Measurements from ENCODE around the gene COL18A1.
"Not testable (repeated sequence)": the region's sequence is repeated elsewhere in the genome, so short reads cannot be mapped to it uniquely, and the experiment has no call there.

COL18A1 gene

DNA sequence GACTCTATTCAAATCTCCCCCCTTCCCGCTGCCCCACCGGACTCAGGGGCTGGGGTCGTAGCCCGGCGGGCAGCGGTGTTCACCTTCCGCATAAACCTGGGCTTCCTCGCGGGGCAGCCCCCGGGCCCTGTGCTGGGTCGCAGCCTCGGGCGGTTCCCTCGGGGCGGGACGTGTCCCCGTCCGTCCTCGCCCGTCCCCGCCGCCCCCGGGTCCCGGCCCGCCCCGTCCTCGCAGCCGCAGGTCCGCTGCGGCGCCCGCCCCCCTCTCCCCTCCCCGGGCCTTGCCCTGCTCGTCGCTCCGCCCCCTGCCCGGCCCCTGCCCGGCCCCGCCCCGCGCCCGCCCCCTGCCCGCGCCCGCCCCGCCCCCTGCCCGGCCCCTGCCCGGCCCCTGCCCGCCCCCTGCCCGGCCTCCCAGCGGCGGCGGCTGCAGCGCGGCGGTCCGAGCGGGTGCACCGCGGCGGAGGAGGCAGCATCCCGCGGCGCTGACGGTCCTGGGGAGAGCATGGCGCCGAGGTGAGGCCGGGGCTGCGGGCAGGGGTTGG, at the start of gene COL18A1:
Gene COL18A1 (plus strand): TSS at position 436 of the 541 bp plus-strand sequence. CDS start 66 bp downstream, at position 502.
- peak; percentile 63 for DNase-seq (ENCODE audit: low spot score)

DNA sequence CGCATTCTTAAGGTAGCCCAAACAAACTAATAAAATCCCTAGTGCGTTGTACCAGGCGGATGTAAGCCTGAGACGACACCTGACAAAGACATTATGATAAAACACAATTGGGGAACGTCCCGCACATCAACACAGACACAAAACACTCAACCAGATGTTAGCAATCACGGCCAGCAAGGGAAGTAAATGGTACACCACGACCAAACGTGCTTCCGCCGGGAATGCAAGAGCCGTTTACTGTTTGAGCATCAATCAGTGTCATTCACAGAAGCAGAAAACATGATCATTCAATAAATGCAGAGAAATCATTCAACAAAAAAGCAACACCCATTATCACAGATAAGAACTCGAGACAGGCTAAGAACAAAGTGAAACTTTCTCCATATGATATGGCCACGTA, 49.4 kb upstream of the COL18A1 start:
- DNase-seq (ENCODE audit: low spot score), result no peak

DNA sequence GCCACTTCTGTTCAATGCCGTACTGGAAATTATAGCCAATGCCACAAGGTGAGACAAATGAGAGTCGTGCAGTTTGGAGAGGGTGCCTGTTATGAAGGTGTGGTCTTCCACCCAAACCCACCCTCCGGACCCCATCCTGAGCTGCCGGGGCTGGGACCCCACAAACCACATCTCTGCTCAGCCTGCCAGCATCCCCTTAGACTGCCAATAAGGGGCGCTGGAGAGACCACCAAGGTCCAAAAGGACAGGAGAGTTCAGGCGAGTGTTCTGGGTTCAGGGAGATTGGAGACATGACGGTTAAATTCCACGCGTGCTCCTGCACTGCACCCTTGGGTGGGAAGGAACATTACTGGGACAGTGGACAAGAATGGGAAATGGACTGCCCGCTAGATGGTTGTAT, 48.7 kb upstream of the COL18A1 start:
- DNase-seq (ENCODE audit: low spot score), result no peak

DNA sequence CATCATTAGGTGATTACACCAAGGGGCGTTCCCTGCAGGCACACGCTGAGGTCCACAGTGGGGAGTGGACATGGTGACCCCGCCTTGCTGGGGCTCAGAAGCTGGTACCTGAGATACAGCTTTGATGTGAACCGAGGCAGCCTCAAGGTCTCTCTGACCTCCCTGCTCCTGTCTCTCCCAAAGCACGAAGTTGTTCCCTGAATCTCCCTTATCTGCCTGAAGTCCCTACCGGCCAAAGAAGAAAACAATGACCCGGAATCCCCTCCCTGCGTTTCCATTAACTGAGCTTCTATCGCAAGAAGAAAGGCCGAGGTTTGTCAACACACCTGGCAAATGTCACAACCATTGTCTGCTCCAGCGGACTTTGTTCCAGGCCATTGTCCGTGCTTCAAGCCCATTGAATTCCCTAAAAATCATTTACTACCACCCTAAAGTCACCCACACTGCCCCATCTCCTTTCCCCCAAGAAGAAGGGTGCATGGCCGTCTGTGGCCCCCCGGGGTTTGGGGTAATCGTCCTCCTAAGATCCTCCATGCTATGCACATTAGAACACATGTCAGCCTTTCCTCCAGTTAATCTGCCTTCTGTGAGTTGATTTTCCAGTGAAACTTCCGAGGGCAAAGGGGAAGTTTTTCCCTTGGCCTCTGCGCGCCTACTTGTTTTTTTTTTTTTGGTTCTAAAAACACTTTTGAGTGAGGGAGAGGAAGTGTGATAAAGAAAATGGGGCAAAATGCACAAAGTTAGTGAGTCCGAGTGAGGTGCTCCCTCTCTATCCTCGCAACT, 48.1 kb upstream of the COL18A1 start:
- no peak for DNase-seq (ENCODE audit: low spot score)

DNA sequence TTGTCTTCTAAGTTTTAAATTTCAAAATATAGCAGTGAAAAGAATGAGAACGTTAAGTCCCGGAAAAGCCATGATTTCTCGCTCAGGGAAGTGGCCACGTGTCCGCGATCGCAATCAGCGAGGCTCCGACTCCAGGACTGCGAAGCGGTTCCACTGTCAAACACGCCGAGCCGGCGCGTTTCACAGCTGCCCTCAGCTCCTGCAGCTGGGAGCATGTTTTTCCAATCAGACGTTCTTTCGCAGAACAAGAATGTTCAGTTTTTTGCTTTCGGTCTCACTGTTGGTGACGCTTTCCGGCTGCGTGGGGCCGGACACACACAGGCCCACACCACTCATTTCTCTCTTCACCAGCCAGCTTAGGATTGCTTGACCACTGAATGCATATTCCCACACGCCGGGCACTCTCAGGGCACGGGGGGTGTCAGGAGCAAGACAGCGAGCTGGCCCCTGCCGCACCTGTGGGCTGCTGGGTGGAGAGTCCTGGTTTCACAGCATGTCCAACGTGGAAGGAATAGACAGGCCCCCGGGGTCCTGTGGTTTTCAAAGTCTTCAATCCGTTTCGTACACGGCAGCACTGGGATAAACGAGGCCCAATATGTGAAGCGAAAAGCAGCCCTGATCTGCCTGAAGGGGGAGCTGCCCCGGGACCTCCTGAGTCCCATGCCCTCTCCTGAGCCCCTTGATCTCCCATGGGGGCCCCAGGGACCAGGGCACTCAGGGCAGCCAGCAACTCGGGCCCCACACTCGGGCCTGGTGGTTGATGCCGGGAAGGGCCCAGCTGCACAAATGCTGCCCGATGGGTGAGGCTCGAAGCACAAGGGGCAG, 47.3 kb upstream of the COL18A1 start:
- DNase-seq (ENCODE audit: low spot score), result no peak

DNA sequence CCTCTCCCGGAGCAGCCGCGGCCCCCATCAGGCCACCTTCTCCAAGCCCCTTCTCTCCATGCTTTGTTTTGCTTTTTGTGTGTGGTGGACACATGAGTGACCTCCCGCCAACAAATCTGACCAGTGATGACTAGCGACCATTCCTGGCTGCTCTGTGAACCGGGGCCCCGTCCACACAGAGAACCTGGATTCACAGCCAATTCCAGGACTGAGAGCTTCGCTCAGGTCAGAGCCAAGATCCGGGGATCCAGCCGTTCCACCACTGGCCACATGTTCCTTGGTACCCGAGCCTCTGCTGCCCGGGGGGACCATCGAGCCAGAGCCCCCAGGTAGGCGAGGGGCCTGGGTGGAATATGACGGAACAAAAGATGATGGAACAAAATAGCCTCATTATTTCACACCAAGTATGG, 46.7 kb upstream of the COL18A1 start:
- DNase-seq (ENCODE audit: low spot score), result no peak

DNA sequence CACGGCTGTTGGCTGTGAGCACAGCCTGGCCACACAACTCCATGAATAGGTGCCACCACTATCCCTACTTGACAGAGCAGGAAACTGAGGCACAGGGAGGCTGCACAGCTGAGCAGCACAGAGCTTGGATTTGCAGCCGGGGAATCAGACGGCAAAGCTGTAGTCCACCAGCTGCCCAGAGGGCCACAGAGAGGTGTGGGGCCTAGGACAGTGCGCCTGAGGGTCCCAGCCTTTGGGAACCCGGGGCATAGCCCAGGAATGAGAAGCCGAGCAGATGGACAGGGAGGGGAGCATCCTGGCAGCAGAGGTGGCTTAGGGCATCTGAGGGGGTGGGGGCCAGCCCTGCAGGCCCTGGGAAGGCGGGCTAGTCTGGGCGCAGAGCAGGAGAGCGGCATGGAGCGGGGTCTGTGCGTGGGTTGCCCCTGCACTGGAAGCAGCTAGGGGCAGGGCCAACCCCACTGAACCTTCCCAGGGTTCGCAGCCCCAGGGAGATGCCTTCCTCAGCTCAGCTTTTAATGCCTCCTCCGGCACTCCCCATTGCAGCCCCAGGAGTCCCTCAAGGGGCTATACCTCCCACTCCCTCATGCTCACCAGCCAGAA, 46.2 kb upstream of the COL18A1 start:
- no peak for DNase-seq (ENCODE audit: low spot score)

DNA sequence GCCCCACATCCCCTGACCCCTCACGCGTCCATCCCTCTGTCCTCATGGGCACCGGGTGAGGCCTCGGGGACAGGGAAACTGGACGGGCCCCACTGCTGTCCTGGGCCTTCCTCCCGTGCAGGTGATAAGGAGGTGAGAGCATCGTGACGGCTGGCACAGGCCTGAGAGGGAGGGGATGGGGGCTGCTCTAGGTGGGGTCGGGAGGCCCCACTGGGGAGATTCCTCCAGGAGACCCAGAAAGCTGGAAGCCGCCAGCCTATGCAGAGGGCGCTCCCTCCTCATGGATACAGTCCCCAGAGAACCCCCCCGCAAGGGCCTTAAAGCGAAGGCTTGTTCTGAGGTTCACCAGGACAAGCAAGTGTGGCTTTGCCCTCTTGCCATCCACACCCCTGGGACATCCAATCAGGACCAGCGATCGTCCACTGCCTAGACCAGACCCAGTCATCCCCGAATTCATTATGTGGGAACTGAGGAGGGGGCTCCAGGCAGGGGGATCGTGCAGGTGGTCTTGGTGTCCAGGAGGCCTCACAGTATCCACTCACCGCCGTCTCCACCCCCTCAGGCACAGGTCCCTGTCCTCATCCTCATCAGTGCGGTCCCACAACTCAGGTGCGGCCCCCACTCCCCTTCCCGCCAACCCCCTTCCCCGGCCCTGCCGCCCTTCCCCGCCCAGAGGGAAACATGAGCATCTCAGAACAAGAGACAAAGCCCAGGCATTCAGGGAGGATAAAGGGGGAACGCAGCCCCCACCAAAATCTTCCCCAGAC, 45.3 kb upstream of the COL18A1 start:
- DNase-seq (ENCODE audit: low spot score), result no peak

DNA sequence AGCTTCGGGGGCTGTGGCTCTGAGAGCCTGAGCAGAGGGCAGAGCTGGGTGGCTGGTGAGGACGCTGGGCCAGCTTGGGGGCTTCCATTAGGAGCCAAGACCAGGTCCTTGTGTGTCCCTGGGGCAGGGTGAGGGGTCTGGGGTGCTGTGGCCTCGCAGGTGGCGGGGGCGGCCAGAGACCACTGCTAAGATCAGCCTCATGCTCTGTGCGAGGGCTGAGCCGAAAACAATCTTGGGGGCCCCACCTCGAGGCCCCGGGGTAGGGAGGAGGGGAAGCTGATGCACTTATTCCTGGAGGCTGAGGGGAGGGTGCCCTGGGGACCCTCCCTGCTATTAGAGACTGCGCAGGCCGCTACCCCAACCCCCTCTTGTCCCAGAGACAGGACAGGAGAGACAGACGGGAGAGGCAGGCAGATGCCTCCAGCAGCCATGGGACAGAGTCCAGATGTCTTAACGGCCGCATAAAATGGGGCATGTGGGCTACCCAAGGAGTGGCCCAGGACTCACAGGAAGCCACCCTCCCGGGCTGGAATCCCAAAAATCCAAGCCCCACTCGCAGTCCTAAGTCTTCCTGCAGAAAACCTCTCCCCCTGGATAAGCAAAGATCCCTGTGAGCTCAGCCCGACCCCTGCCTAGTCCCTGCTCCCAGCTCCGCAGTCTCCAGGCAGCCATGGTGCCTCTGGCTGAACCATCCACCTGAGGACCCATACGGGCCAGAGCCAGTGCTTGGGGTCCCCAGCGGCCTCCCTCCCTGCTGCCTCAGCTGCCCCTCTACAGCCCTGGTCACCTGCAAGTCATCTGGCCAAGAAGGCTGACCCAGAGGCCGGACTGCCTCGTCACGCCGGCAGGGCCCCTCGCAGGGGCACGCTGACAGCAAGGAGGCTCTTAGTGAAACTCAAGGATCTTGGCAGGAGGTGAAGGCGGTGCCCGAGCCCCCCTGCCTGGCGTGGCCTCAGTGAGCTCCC, 43.6 kb upstream of the COL18A1 start:
- no peak for DNase-seq (ENCODE audit: low spot score)

DNA sequence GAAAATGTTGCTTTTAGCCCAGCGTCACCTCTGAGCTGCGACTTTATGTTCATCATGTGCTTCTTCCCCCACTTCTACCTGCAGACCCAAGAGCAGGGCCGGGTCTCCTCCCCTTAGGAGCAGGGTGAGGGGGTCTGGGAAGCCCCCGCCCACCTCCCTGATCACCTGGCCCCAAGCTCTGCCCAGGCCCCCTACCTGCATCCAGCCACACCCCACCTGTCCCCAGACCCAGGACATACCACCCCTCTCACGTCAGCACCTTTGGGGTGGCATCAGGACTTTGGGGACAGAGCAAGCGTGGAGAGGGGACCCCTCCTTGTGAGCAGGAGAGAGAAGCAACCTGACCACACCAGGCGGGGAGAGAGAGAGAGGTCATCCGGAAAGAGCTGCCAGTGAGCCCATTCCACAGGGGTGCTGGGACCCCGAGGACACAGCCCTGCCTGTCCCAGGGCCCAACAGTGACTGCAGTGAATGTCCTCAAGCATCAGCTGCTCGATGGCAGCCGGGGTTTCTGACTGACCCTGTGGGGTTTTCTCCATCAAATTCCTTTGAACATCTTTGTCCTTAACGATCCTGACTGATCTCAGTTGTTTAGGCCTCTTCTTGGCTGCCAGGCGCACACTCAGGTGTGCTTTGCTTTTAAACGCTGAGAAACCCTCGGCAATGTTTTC, 42.8 kb upstream of the COL18A1 start:
- no peak for DNase-seq (ENCODE audit: low spot score)

DNA sequence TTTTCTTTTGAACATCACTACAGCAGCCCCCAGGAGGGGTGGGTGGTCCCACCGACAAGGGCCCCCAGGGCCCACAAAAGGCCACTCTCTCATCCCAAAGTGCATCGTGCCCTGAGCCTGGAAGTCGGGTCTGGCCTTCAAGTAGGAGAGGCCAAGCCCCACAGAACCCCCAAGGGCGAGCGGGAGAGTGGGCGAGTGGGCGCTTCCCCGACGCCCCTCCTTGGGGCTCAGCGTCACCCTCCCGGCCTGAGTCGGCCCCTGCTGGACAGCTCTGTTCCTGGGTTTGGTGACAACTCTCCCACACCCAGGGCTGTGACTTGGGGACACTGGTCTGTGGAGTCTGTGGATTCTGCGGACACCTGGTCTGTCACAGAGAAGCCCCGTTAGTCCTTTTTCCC, 42.2 kb upstream of the COL18A1 start:
- no peak for DNase-seq (ENCODE audit: low spot score)

DNA sequence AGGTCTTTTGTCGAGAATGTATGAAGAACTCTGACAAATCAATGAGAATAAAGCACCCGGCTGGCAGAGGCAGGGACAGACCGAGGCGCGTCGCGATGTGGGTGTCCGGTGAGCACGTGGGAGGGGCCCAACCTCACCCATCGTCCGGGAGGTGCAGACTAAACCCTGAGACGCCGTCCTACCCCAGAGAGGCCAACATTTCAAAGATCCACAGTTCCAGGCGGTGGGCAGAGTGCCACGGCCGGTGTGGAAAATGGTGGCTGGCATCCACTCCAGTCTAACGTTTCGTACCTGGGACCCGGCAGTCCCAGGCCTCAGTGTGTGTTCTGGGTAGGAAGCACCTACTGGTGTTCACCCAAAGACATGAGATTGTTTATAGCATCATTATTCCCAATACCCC, 41.7 kb upstream of the COL18A1 start:
- DNase-seq (ENCODE audit: low spot score), result not testable (repeated sequence)

DNA sequence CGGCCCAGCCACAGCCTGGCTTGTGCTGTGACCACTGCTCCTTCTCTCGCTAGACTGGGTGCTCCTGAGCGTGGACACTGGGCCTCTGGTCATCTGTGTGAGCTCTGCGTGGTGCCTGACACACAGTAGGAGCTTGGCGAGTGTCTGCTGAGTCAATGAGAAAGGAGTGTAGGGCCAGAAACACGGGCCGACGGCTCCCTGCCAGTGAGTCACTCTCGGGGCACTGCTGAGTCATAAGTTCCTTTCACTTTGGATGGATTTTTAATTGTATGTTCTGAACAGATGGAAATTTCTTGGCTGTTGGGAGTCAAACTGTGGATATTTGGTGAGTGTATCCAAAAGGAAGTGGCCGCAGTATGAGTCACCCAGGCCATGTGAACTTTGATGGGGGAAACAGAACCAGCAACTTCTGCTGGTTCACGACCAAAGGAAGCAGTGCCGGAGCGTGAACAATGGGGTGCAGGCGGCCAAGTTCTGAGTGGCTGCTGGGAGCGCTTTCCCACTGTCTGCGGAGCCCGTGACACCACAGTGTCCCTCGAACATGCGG, 41.0 kb upstream of the COL18A1 start:
- no peak for DNase-seq (ENCODE audit: low spot score)

DNA sequence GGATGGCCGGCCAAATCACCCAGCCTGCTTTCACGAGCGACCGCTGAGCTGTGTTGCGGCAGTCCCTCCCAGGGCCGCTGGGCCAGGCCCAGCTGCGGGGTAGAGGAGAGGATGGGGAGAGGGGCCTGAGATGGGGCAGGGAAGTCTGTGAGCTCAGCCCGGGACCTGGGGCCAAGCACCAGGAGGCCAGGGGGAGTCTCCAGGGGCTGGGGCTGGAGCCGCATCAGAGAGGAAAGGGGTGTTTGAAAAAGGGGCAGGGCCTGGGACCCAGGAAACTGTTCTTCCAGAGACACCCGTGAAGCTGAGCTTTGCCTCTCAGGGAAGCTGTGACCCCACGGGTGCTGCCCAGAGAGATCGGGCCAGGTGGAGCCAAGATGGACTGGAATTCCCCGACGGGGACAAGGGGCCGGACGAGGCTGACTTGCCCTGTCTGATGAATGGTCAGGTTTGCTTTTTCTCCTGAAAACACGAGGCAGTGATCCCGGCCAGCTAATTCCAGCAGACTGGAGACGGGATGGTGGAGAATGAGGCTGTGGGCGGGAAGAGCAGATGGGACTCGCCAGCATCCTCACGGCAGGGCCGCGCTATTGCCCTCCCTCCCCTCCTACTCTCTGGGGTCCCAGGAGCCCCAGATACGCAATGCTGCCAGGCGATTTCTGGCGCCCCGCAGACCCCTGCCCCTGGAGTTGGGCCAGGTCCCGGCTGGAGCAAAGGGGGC, 40.3 kb upstream of the COL18A1 start:
- DNase-seq (ENCODE audit: low spot score), result no peak

DNA sequence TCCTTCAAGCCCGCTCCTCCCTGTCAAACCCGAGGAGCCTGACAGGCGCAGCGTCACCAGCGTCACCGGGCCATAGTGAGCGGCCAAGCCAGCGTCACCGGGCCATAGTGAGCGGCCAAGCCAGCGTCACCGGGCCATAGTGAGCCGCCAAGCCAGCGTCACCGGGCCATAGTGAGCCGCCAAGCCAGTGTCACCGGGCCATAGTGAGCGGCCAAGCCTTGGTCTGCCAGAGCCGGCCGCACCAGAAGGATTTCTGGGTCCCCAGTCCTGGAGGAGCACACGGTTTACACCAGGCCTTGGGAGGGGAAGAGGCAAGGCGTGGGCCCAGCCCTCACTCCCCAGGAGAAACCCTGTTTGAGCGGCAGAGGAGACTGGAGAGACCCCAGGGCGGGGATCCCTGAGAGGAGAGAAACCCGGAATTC, 39.8 kb upstream of the COL18A1 start:
- no peak for DNase-seq (ENCODE audit: low spot score)

DNA sequence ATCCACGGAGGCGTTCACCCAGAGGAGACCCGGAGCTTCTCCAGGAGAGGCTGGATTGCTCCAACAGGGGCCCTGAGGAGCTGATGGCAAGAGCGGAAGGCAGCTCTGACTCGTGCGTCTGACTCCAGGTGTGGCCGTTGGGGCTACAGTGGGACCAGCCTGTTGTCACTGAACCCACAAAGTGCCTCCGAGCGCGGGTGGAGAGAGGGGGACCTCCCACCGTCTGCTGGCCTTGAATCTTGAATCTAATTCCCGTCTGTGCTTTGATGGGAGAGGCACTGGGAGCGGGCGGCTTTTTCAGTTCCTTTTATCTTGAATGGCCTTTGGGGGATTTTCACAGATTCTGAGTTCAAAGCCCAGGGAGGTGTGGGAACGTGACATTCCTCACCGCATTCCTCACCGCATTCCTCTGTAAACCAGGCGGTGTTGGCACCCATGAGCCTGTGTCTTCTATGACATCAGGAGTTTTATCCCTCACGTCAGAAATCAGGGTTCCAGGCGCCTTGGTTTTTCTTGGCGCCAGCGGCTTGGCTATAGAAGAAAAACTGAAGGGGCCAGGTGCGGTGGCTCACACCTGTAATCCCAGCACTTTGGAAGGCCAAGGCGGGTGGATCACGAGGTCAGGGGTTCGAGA, 39.2 kb upstream of the COL18A1 start:
- no peak for DNase-seq (ENCODE audit: low spot score)

DNA sequence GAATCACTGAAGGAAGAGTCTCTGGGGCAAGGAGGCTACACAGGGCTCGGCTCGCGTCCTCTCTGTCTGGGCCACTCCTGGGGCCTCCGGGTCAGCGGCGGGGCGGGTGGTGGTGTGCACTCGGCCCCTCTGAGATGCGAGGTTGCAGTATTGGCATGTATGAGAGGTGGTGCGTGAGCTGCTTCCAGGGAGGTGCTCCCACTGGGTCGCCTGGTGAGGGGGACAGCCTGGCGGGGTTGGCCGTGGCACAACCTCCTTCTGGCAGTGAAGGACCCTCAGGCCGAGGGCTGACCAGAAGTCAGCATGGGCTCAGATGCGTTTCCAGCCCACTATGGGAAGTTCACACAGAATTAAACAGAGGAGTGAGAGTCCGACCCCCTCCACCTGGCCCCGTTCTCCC, 38.5 kb upstream of the COL18A1 start:
- DNase-seq (ENCODE audit: low spot score), result no peak

DNA sequence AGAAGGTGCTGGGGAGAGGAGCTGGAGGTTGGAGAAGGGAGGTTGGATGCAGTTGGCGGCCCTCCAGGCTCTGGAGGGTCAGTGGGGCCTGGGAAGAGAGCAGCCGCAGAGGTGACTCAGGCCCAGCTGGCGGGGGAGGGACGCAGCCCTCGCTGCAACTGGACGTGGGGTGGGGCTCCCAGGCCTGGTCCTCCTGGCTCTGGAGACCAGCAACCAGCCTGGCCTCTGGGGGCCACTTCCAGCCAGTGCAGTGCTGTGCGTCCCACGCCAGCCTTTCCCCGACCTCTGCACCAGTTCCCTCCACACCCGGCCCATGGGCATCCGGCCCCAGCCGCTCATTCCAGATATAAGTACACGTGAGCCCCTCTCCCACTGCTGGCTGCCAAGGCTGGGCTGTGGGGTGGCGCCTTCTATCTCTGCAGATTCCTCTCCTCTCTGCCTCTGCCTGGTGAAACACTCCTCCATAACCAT, 38.0 kb upstream of the COL18A1 start:
- DNase-seq (ENCODE audit: low spot score), result no peak

All from germinal center (tissue), 1 donor.